Neural progenitor cell (in vitro differentiated cells): ENCODE results near the gene DSC3.
A peak's percentile ranks its signal among the peaks of the same experiment; 100 is the strongest.

Experiments used
- EZH2 ChIP-seq: fragments of 200-600 bp; sonication (generic); IDR thresholded peaks from 2 replicates; pipeline ENCODE4 v1.6.1; 2017; ENCODE audit warnings: antibody characterized with exemption, mild to moderate bottlenecking, moderate library complexity
- EZH2phosphoT487 ChIP-seq: fragments of 200-600 bp; sonication (generic); IDR thresholded peaks from 2 replicates; pipeline ENCODE4 v1.6.1; 2017; ENCODE audit warnings: antibody characterized with exemption
- TF ChIP-seq, protein P1 (sequence below): fragments of 200-600 bp; sonication (generic); IDR thresholded peaks from 2 replicates; pipeline ENCODE4 v1.5.1; 2017; ENCODE audit warnings: antibody characterized with exemption, mild to moderate bottlenecking

- TF ChIP-seq, protein P1, sequence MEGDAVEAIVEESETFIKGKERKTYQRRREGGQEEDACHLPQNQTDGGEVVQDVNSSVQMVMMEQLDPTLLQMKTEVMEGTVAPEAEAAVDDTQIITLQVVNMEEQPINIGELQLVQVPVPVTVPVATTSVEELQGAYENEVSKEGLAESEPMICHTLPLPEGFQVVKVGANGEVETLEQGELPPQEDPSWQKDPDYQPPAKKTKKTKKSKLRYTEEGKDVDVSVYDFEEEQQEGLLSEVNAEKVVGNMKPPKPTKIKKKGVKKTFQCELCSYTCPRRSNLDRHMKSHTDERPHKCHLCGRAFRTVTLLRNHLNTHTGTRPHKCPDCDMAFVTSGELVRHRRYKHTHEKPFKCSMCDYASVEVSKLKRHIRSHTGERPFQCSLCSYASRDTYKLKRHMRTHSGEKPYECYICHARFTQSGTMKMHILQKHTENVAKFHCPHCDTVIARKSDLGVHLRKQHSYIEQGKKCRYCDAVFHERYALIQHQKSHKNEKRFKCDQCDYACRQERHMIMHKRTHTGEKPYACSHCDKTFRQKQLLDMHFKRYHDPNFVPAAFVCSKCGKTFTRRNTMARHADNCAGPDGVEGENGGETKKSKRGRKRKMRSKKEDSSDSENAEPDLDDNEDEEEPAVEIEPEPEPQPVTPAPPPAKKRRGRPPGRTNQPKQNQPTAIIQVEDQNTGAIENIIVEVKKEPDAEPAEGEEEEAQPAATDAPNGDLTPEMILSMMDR, result no peak
- peak; percentile 75 for TF ChIP-seq EZH2
- peak; percentile 59 for TF ChIP-seq EZH2phosphoT487
Measured at GRCh38 chr18:31041271-31042083, 1.1 kb downstream of the DSC3 start.
